Measurements from ENCODE around the gene BCL2.

BCL2 gene

DNA sequence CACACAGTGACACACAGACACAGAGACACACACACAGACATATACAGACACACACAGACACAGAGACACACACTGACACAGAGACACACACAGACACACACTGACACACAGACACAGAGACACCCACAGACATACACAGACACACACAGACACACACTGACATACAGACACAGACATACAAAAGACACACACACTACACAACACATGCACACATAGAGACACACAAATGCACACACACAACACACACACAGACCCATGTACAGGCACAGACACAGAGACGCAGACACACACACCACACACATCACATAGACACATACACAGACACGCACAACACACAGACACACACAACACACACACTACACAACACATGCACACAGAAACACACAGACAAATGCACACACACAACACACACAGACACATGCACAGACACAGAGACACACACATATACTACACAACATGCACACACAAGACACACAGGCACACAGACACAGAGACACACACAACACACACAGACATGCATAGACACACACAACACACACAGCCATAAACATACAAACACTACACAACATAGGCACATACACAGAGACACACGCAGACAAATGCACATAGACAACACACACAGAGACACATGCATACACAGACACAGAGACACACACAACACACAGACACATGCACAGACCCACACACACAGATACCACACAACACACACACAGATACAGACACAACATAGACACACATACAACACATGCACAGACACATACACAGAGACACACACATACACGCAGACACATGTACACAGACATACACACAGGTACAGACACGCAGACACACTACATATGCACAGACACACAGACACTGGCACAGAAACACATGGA, 120.5 kb downstream of the BCL2 start:
- TF ChIP-seq GATA3 (IDR thresholded peaks at IDR 0.05; ENCODE audit: low read depth, low read length): no peak
- no peak for TF ChIP-seq GATA2 (IDR thresholded peaks at IDR 0.05; ENCODE audit: low read depth, low read length)

DNA sequence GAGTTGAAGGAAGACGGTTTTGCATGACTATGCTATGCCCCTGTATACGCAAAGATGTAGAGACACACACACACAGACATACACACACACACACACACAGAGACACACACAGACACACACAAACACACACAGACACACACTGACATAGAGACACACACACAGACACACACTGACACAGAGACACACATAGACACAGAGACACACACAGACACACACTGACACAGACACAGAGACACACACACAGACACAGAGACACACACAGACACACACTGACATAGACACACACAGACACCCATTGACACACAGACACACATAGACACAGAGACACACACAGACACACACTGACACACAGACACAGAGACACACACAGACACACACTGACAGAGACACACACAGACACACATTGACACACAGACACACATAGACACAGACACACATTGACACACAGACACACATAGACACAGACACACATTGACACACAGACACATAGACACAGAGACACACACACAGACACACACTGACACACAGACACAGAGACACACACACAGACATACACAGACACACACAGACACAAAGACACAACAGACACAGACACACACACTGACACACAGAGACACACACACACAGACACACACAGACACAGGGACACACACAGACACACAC, 121.3 kb downstream of the BCL2 start:
- TF ChIP-seq GATA2 (IDR thresholded peaks at IDR 0.05; ENCODE audit: low read depth, low read length) (no peak), GATA3 (IDR thresholded peaks at IDR 0.05; ENCODE audit: low read depth, low read length) (no peak)

DNA sequence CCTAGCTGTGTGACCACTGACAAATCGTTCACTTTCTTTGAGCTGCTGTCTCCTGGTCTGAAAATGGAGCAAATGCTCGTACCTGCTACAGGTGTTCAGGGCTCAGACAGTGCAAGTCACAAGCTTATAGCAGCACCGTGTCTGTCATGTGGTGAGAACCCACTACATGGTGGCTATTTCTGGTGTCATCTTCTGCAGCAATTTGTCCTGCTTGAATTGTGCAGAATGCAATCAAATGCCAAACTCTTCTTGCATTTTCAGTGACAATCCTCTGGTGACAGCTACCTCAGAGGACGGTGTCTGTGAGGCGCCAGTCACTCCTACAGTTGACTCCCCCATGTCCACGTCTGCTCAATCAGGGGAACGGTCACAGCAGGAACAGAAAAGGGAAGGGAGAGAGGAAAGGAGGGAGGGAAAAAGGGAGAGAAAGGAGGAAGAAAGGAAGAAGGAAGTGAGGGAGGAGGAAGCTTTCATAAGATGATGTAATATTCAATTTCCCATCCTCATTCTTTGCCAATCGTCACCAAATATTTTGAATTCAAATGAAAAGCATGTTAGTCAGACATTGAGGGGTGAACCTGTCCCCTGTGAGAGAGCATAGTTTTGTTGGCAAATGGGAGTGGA, 122.2 kb downstream of the BCL2 start:
- no peak for TF ChIP-seq GATA3 (IDR thresholded peaks at IDR 0.05; ENCODE audit: low read depth, low read length)
- no peak for TF ChIP-seq GATA2 (IDR thresholded peaks at IDR 0.05; ENCODE audit: low read depth, low read length)

GRCh38 chr18:63195326-63196159, 124.0 kb downstream of the BCL2 start:
- TF ChIP-seq GATA2 (IDR thresholded peaks at IDR 0.05; ENCODE audit: low read depth, low read length): no peak

GRCh38 chr18:63192885-63193349, 126.7 kb downstream of the BCL2 start:
- no peak for TF ChIP-seq GATA2 (IDR thresholded peaks at IDR 0.05; ENCODE audit: low read depth, low read length)
- TF ChIP-seq GATA3 (IDR thresholded peaks at IDR 0.05; ENCODE audit: low read depth, low read length): no peak

DNA sequence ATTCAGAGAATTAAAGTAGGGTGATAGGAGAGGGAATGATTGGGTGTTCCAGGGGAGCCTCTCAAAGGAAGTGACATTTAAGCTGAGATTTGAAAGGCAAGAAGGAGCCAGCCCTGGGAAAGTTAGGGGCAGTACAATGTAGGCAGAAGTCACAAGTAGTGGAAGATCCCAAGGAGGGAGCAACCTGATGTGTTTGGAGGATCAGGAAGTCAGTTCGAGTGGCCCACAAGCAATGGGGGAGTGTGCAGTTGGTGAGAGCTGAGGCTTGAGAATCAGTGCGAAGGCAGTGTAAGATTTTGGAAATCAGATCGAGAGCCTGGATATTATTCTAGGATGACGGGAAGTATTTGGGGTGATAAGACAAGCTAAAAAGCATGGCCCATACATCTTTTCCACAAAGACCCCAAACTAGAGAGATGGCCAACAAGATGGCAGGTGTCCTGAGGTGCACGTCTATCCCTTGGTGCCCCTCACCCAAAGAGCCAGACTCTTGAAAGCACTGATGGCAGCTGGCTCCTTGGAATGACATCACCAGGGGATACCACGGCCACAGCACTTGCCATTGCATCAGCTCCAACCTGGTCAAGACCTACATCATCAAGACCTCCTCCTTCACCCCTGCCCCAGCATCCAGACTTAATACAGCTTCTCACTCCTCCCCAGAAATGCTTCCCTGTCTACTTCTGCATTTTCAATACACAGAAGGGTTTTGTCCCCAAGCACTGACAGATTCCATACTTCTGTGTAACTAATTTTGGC, 127.3 kb downstream of the BCL2 start:
- TF ChIP-seq GATA3 (IDR thresholded peaks at IDR 0.05; ENCODE audit: low read depth, low read length) (no peak), GATA2 (IDR thresholded peaks at IDR 0.05; ENCODE audit: low read depth, low read length) (no peak)

DNA sequence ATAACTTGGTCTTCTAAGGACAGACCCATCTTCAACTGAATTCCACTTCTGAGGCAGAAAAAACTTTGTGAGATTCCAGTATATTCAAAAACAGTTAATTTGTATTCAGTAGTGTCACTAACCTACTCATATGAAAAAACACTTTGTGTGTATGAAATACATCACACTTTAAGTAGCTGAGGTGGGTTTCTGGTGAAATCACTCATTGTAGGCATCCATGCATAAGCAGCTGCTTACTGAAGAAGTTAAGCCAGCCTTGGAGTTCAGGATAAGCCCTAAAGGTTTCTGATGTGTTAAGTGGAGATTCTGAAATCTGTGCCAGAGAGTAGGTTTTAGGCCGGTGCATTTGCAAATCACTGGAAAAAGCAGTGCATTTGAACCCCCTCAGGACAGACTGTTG, 128.2 kb downstream of the BCL2 start:
- TF ChIP-seq GATA2 (IDR thresholded peaks at IDR 0.05; ENCODE audit: low read depth, low read length) (no peak), GATA3 (IDR thresholded peaks at IDR 0.05; ENCODE audit: low read depth, low read length) (no peak)

- no peak for TF ChIP-seq GATA3 (IDR thresholded peaks at IDR 0.05; ENCODE audit: low read depth, low read length)
- no peak for TF ChIP-seq GATA2 (IDR thresholded peaks at IDR 0.05; ENCODE audit: low read depth, low read length)
These were observed 129.8 kb downstream of the BCL2 start for GRCh38 chr18:63189817-63190216.

- TF ChIP-seq GATA2 (IDR thresholded peaks at IDR 0.05; ENCODE audit: low read depth, low read length) (no peak), GATA3 (IDR thresholded peaks at IDR 0.05; ENCODE audit: low read depth, low read length) (no peak)
These were observed 130.5 kb downstream of the BCL2 start for GRCh38 chr18:63189041-63189440.

DNA sequence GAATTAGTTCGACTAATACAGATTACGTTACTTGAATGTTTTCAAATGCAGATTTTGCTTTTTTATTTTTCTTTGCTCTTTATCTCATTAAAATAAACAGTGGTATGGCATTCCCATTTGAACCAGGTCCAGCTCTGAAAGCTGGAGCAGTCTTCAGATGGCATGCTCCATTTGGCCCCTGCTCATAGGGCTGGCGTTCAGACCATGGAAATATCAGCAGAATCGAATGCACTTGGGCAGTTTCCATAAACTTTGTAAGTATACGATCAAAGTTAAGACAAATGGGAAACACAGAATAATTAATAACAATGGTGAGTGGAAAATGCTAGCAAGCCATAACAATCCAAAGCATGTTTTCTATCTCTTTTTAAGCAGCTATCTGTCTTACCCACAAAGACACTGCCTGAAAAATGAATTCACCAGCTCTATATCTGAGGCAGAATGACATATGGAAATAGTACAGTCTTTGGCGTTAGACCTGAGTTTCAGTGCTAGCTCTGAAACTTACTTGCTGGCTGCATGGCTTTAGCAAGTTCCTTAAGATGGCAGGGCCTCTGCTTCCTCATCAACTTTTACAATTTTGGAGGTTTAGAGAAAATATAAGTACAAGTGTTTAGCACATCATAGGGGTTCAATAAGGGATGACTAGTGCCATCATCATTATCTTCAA, 131.6 kb downstream of the BCL2 start:
- no peak for TF ChIP-seq GATA3 (IDR thresholded peaks at IDR 0.05; ENCODE audit: low read depth, low read length)
- no peak for TF ChIP-seq GATA2 (IDR thresholded peaks at IDR 0.05; ENCODE audit: low read depth, low read length)

DNA sequence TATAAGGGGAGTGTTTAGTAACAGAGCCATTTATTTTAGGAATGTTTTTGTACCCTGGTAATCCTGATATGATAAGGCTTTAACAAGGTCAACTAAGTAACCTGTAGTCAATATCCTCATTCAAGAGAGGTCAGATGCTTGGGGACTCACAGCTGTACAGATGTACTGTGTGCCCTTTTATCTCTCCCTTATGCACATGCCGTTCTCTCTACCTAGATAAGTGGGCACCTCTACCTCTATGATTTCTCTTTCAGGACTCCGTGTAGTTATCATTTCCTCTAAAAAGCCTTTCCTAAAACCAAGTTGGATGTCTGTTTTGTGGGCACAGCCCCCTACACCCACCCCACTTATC, 132.4 kb downstream of the BCL2 start:
- TF ChIP-seq GATA3 (IDR thresholded peaks at IDR 0.05; ENCODE audit: low read depth, low read length) (no peak), GATA2 (IDR thresholded peaks at IDR 0.05; ENCODE audit: low read depth, low read length) (no peak)

GRCh38 chr18:63186520-63187222, 132.9 kb downstream of the BCL2 start:
- TF ChIP-seq GATA3 (IDR thresholded peaks at IDR 0.05; ENCODE audit: low read depth, low read length) (no peak), GATA2 (IDR thresholded peaks at IDR 0.05; ENCODE audit: low read depth, low read length) (no peak)
